GM06990 (cell line): ENCODE results near the gene LMO7.

Source experiments
- DNase-seq: peaks from one replicate; pipeline ENCODE4 v3.0.0-alpha.2; 2011; ENCODE audit not compliant: insufficient read length; ENCODE audit errors: extremely low read depth
- H3K27me3 ChIP-seq: replicated peaks from 2 replicates; pipeline ENCODE4 v1.6.0; 2011; ENCODE audit warnings: low read length; ENCODE audit not compliant: control insufficient read depth, insufficient read depth
- H3K36me3 ChIP-seq: 2 replicates; pipeline ENCODE4 v1.5.1; 2011; ENCODE audit warnings: low read length; ENCODE audit not compliant: control insufficient read depth, insufficient read depth
- H3K4me3 ChIP-seq: replicated peaks from 2 replicates; pipeline ENCODE4 v1.5.1; 2011; ENCODE audit warnings: low read depth, mild to moderate bottlenecking, control low read depth, low read length
- TF ChIP-seq, protein P1 (sequence below): IDR thresholded peaks from 2 replicates; pipeline ENCODE4 v1.5.1; 2011; ENCODE audit warnings: low read length, control low read depth, mild to moderate bottlenecking, inconsistent platforms; ENCODE audit not compliant: insufficient read depth, poor library complexity, severe bottlenecking

The LMO7 gene

GRCh38 chr13:75635828-75636435, at the start of gene LMO7:
LMO7 (plus strand) TSS chr13:75636330; CDS start chr13:75636658, 328 bp downstream.
- Histone ChIP-seq H3K27me3 (no peaks in the 10 kb centered on the region), H3K36me3 (no peaks in the 10 kb centered on the region), H3K4me3 (peak within 1 kb of the TSS; percentile 69)
- DNase-seq = no peak
- TF ChIP-seq, protein P1, sequence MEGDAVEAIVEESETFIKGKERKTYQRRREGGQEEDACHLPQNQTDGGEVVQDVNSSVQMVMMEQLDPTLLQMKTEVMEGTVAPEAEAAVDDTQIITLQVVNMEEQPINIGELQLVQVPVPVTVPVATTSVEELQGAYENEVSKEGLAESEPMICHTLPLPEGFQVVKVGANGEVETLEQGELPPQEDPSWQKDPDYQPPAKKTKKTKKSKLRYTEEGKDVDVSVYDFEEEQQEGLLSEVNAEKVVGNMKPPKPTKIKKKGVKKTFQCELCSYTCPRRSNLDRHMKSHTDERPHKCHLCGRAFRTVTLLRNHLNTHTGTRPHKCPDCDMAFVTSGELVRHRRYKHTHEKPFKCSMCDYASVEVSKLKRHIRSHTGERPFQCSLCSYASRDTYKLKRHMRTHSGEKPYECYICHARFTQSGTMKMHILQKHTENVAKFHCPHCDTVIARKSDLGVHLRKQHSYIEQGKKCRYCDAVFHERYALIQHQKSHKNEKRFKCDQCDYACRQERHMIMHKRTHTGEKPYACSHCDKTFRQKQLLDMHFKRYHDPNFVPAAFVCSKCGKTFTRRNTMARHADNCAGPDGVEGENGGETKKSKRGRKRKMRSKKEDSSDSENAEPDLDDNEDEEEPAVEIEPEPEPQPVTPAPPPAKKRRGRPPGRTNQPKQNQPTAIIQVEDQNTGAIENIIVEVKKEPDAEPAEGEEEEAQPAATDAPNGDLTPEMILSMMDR = no peak

- no peaks in the 10 kb centered on the region for H3K27me3 ChIP-seq
- TF ChIP-seq, protein P1 = no peak
- no peak for DNase-seq
- no peak overlapping the region for H3K4me3 ChIP-seq
- H3K36me3 ChIP-seq = peaks cover 2% of the 10 kb centered on the region
Observed at GRCh38 chr13:75587679-75588078, 48.5 kb upstream of the LMO7 start.

DNA sequence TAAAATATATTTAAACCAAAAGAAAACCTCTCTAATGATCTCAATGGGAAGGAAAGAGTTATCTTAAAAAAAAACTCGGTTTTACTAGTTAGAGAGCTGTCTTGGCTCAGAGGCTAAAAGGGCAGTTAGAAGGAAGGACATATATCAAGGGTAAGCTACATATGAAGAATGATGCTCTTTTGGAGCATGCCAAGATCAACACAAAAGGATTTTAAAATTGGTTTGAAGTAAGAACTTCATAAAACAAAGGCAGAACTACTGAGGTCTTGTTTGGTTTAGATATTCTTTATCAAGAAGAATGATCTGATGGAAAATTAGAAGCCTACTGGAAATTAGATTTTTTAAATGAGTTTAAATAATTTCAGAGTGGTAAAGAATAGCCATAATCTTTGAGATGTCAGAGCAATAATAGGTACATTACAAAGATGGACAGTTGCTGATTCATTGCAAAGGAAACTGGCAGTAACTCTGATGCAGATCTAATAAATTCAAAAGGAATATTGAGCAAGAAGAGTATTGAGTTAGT, 39.4 kb upstream of the LMO7 start:
- no peak overlapping the region for H3K4me3 ChIP-seq
- TF ChIP-seq, protein P1 = no peak
- no peaks in the 10 kb centered on the region; the same call in 1 of the 2 replicates for H3K36me3 ChIP-seq
- no peaks in the 10 kb centered on the region for H3K27me3 ChIP-seq
- no peak for DNase-seq

DNA sequence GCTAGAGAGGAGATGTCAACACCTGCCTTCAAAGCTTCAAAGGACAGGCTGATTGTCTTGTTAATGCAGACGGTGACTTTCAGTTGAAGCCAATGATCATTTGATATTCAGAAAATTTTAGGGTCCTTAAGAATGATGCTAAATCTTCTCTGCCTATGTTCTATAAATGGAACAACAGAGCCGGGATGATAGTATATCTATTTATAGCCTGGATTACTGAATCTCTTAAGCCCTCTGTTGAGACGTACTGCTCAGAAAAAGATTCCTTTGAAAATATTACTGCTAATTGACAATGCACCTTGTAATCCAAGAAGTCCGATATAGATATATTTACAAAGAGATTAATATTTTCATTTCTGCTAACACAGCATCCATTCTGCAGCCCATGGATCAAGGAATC, 35.8 kb upstream of the LMO7 start:
- Histone ChIP-seq H3K27me3 (no peaks in the 10 kb centered on the region), H3K4me3 (no peak overlapping the region), H3K36me3 (no peaks in the 10 kb centered on the region; the same call in none of the 2 replicates)
- TF ChIP-seq, protein P1 = no peak
- DNase-seq = no peak

DNA sequence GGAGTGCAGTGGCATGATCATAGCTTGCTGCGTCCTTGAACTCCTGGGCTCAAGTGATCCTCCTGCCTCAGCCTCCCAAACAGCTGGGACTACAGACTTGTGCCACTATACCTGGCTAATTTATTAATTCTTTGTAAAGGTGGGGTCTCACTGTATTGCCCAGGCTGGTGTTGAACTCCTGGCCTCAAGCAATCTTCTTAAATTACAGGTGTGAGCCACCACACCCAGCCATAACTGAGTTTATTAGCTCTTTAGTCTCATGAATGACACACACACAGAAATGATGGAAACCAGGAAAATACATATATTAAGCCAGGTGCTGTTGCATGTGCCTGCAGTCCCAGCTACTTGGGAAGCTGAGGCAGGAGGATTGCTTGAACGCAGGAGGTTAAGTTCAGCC, 33.1 kb upstream of the LMO7 start:
- Histone ChIP-seq H3K4me3 (no peak overlapping the region), H3K36me3 (no peaks in the 10 kb centered on the region; the same call in none of the 2 replicates), H3K27me3 (no peaks in the 10 kb centered on the region)
- TF ChIP-seq, protein P1 = no peak
- DNase-seq = no peak
